ENCODE results near the gene USHBP1. TPM values are rescaled to one million over a fixed set of nuclear protein-coding genes. Genes with fewer than 3 reads are reported as not detected.
"Not testable (repeated sequence)": the region's sequence is repeated elsewhere in the genome, so short reads cannot be mapped to it uniquely, and the experiment has no call there.

USHBP1 gene
- polyA plus RNA-seq, 3 donors from 2014 or later: not detected

DNA sequence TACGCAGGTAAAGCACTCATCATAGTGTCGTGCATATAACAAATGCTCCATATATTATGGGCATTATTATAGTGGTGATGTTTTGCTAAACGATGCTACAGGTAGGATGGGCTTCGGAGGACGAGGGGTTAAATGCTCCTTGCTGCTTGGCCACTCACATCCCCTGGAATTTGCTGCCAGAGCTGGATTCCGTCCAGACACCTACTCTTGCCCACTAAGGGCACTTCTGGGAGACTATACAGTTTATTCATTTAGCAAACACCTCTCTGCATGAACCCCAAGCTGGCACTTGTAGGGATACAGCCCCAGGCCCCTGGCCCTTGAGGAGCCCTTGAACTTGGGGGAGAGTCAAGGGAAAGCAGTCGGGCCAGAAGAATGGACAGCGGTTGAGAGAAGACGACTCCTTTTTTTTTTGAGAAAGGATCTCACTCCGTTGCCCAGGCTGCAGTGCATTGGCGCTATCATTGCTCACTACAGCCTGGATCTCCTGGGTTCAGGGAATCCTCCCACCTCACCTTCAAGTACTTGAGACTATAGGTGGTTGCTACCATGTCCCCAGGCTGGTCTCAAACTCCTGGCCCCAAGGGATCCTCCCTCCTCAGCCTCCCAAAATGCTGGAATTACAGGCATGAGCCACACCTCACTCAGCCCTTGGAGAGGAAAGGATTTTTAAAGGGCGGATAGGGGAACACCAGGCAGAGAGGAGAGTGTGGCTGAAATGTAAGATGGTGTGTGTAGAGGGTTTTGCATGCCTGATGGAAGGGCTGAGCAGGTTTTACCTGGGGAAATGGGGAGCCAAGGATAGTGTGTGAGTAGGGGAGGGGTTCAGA is 40.1 kb upstream of the USHBP1 start:
- Mint-ChIP-seq H3K36me3 (no peaks in the 10 kb centered on the region), H3K9me3 (no peaks in the 10 kb centered on the region), H3K4me1 (peaks cover 50 to 52% of the 10 kb centered on the region in 2 donors), H3K4me3 (peak overlapping the region; percentile 88 to 92 (median 88)), H3K27me3 (ENCODE audit: low read depth in 3 of 3) (peaks cover 6 to 11% (median 9%) of the 10 kb centered on the region in 3 donors), H3K27ac (peak overlapping the region; percentile 82 to 93 (median 90))
- no peak for DNase-seq

GRCh38 chr19:17303940-17304267 is 39.4 kb upstream of the USHBP1 start:
- H3K4me3 Mint-ChIP-seq: peak overlapping the region; percentile 75 to 83 (median 78)
- H3K36me3 Mint-ChIP-seq: no peaks in the 10 kb centered on the region
- H3K9me3 Mint-ChIP-seq: no peaks in the 10 kb centered on the region
- peaks cover 43 to 45% of the 10 kb centered on the region in 2 donors for H3K4me1 Mint-ChIP-seq
- peaks cover under 1 to 6% (median 6%) of the 10 kb centered on the region in 3 donors for H3K27me3 Mint-ChIP-seq (ENCODE audit: low read depth in 3 of 3)
- peak overlapping the region in 3 of 6 donors; percentile 14 to 70 (median 41) for H3K27ac Mint-ChIP-seq
- DNase-seq: no peak

DNA sequence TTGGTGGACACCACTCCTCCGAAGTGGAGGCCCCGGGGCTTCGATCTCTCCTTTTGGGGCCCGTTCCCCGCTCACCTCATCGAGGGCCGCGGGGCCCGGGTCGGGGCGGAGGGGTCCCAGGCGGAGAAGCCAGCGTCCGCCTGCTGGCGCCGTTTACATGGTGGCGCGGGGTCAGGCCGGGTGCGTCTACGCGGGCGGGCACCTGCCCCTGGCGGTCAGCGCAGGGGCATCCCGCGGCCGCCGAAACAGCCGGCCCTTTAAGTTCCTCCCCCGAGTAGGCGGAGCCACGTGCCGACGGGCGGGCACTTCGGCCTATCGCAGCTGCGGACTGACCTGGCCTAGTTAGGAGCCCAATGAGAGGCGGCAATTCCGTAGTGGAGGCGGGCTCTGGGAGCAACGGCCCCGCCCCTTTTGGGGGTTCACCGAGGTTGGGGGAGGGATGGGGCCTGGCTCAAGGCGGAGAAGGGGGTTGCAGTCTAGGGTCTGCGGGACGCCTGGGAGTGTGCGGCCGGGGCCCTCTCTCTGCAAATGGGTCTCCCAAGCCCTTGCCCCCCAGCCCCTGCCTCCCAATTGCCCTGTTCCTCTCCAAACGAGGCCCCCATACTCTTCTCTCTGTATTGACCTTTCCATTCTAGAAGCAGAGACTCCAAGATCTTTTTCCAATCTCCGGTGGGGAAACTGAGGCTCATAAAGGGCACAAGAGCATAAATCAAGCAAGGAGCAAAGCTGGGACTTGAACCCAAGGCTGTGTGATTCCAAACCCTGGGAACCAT is 38.8 kb upstream of the USHBP1 start, which contains the start of gene ABHD8:
Gene ABHD8 (minus strand): TSS at position 259 of the 773 bp plus-strand sequence. CDS start 1,809 bp downstream, outside the sequence.
- H3K27ac Mint-ChIP-seq: peak within 1 kb of the TSS; percentile 41 to 81 (median 72)
- H3K4me1 Mint-ChIP-seq: peaks cover 42 to 45% of the 10 kb centered on the region in 2 donors
- no peaks in the 10 kb centered on the region for H3K9me3 Mint-ChIP-seq

DNA sequence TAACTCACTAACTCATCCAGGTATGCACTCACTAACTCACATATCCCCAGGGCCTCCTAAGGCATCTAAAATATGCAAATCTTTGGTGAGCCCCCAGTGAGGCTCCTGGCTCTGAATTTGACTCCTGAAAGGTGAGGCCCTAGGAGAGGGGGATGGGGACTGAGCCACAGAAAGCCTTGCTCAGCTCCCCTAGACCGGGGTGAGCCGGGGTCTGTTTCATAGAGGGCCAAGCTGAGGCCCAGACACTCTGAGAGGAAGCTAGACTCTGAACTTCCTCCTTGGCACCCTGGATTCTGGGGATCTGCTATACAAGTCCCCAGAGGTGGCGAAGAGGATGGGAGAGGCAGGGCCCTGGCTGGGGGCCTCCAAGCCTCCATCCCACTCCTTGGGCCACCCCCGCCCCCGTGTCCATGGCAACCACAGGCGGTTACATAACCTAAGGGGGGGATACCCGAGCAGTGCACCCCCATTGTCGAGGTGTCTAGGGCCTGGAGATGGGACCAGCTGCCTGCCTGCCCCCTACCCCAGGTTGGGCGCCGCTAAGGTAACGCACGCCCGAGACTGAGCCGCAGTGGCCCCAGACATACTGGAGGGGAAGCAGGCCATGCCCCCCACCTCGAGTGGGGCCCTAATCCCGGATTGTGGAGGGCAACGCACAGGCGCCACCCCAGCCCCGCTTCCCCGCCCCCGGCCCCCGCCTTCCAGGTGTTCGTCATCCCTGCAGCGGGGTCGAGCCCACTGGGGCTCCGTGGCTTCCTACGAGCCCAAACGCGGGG is 38.0 kb upstream of the USHBP1 start:
- H3K4me1 Mint-ChIP-seq: peaks cover 36 to 40% of the 10 kb centered on the region in 2 donors
- peaks cover 0 to 4% (median 0%) of the 10 kb centered on the region in 3 donors for H3K36me3 Mint-ChIP-seq
- H3K4me3 Mint-ChIP-seq: peak overlapping the region; percentile 54 to 83 (median 78)
- DNase-seq: no peak
- H3K27ac Mint-ChIP-seq: peak overlapping the region in 2 of 6 donors; percentile 17 to 52
- H3K9me3 Mint-ChIP-seq: no peaks in the 10 kb centered on the region
- peaks cover 0 to 6% (median 3%) of the 10 kb centered on the region in 3 donors for H3K27me3 Mint-ChIP-seq (ENCODE audit: low read depth in 3 of 3)

More for the DNA sequence above, 38.8 kb upstream of the USHBP1 start, which contains the start of gene ABHD8:
- H3K36me3 Mint-ChIP-seq: peaks cover 0 to under 1% (median 0%) of the 10 kb centered on the region in 3 donors
- DNase-seq: peak; percentile 93 to 94 (median 93)
- peaks cover 0 to 6% (median 5%) of the 10 kb centered on the region in 3 donors for H3K27me3 Mint-ChIP-seq (ENCODE audit: low read depth in 3 of 3)
- H3K4me3 Mint-ChIP-seq: peak within 1 kb of the TSS; percentile 75 to 83 (median 78)

DNA sequence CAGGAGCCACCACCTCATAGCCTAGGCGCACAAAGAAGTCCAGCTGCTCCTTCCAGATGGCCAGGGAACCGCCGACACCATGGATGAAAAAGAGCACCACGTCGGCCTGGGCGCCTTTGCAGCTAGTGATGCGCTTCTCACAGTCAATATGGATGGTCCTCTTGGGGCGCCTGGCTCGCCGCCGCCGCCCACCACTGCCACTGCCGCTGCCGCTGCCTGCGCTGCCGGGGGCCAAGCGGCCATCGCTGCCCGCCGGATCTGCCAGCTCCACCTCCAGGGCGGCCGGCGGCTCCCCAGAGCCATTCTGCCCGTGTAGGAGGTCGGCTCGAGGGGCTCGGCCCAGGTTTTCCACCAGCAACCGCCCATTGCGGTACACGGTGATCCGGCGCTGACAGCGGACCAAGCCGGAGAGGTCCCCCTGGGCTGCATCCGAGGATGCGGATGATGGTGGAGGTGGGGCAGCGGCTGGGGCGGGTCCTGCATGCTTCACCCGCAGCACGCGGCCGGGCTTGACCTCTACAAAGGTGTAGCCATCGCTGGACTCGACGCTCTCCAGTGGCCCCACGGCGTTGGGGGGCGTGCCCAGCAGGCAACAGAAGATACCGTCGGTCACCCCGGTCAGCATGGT is 36.6 kb upstream of the USHBP1 start:
- Mint-ChIP-seq H3K27ac (no peak overlapping the region), H3K4me3 (no peak overlapping the region), H3K9me3 (no peaks in the 10 kb centered on the region), H3K36me3 (peaks cover 0 to 4% (median 0%) of the 10 kb centered on the region in 3 donors), H3K4me1 (peaks cover 27 to 33% of the 10 kb centered on the region in 2 donors), H3K27me3 (ENCODE audit: low read depth in 3 of 3) (peaks cover 0 to 6% (median 3%) of the 10 kb centered on the region in 3 donors)
- DNase-seq: no peak

DNA sequence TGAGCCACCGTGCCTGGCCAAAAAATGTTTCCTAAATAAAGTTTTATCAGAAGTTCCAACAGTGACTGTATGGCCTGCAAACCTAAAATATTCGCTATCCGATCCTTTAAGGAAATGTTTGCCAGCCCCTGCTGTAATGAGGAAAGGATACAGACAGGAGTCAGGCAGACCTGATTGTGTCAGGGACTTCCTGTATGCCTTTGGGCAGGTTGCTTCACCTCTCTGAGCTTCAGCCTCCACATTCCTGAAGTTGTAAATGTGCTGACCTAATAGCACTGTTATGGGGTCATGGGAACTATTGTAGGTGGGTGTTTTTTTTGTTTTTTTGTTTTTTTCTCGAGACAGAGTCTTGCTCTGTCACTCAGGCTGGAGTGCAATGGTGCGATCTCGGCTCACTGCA is 32.4 kb upstream of the USHBP1 start:
- H3K4me1 Mint-ChIP-seq: peaks cover 4 to 5% of the 10 kb centered on the region in 2 donors
- peaks cover 0 to 4% (median 0%) of the 10 kb centered on the region in 3 donors for H3K36me3 Mint-ChIP-seq
- no peak for DNase-seq
- H3K27me3 Mint-ChIP-seq (ENCODE audit: low read depth in 3 of 3): no peaks in the 10 kb centered on the region
- no peak overlapping the region for H3K4me3 Mint-ChIP-seq
- H3K27ac Mint-ChIP-seq: no peak overlapping the region
- no peaks in the 10 kb centered on the region for H3K9me3 Mint-ChIP-seq

DNA sequence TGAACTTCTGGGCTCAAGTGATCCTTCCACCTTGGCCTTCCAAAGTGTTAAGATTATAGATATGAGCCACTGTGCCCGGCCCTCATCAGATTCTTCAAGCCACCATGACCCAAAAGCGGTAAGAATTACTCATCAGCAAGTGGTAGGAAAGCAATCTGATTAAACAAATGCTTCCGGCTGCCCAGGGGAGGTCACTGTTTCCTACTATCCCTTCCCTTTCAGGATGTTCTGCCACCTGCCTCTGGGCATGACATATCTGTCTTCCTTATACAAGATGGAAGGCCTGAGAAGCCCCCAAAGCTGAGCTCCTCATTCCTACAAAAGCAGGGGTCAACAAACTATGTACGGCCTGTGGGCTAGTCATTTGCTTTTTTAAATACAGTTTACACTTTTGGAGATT is 31.7 kb upstream of the USHBP1 start:
- H3K27ac Mint-ChIP-seq: no peak overlapping the region
- H3K4me1 Mint-ChIP-seq: peaks cover 5 to 6% of the 10 kb centered on the region in 2 donors
- H3K9me3 Mint-ChIP-seq: no peaks in the 10 kb centered on the region
- peaks cover 0 to 4% (median 0%) of the 10 kb centered on the region in 3 donors for H3K36me3 Mint-ChIP-seq
- H3K4me3 Mint-ChIP-seq: no peak overlapping the region
- no peak for DNase-seq
- H3K27me3 Mint-ChIP-seq (ENCODE audit: low read depth in 3 of 3): no peaks in the 10 kb centered on the region

GRCh38 chr19:17295551-17295950 is 31.0 kb upstream of the USHBP1 start:
- not testable (repeated sequence) for H3K27ac Mint-ChIP-seq; H3K27me3 Mint-ChIP-seq (ENCODE audit: low read depth in 3 of 3); H3K4me3 Mint-ChIP-seq

DNA sequence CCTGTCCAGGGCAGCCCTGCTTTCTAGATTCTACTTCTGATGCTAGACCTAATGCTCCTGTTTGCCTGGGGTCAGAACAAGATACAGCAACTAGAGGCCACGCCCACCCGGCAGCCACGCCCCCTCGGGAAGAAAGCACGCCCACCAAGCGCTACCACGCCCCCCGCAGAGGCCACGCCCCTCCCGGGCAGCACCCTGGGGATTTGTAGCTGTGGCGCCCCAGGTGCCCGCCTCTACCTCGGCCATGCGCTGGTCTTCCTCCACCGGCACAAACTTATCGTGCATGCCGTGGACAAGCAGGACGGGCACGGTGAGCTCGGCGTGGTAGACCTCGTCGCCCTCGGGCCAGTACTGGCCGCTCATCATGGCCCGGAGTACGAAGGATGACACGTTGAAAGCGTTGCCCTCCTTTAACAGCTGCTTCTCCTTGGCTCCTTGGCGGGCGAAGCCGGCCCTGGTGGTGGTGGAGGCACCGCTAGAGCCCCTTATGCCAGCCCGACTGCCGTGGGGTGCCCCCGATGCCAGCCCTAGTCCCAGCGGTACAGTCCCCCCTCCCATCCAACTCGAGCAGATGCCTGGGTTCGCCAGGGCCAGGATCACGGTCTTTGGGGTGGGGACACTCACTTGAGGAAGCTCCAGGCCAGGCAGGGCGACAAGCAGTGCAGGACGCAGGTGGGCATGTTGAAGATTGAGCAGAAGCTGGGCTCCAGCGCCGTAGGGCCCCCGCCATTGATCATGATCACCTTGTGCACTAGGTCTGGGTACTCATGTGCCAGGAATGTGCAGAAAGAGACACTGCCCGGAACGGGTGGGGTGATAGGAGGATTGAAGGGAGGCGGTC is 29.7 kb upstream of the USHBP1 start:
- peak; percentile 24 to 31 (median 29) for DNase-seq
- Mint-ChIP-seq H3K36me3 (peaks cover 0 to 4% (median 0%) of the 10 kb centered on the region in 3 donors), H3K4me1 (peaks cover 5 to 6% of the 10 kb centered on the region in 2 donors), H3K4me3 (no peak overlapping the region), H3K9me3 (peaks cover 0 to 2% (median 0%) of the 10 kb centered on the region in 6 donors), H3K27me3 (ENCODE audit: low read depth in 3 of 3) (peaks cover 0 to 2% (median 1%) of the 10 kb centered on the region in 3 donors), H3K27ac (no peak overlapping the region)

More at GRCh38 chr19:17295551-17295950, 31.0 kb upstream of the USHBP1 start:
- DNase-seq, H3K36me3 Mint-ChIP-seq, H3K4me1 Mint-ChIP-seq, H3K9me3 Mint-ChIP-seq: not testable (repeated sequence)

DNA sequence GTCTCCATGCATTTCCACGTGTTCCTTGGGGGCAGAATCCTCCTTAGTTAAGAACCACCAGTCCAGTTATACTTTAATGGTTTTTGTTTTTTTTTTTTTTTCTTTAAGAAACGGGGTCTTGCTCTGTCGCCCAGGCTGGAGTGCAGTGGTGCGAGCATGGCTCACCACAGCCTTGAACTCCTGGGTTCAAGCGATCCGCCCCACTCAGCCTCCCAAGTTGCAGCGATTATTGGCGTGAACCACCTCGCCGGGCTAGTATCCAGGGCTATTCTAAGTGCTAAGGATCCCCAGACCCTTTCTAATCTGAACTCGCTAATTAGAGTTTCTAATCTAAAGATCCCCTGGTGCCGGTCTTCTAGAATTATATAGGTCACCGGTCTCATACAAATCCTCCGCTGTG is 29.1 kb upstream of the USHBP1 start:
- peaks cover 0 to 4% (median 0%) of the 10 kb centered on the region in 3 donors for H3K36me3 Mint-ChIP-seq
- DNase-seq: no peak
- H3K27me3 Mint-ChIP-seq (ENCODE audit: low read depth in 3 of 3): peaks cover 0 to 2% (median 1%) of the 10 kb centered on the region in 3 donors
- peaks cover 5 to 6% of the 10 kb centered on the region in 2 donors for H3K4me1 Mint-ChIP-seq
- H3K9me3 Mint-ChIP-seq: peaks cover 0 to 2% (median 0%) of the 10 kb centered on the region in 6 donors
- no peak overlapping the region for H3K27ac Mint-ChIP-seq
- H3K4me3 Mint-ChIP-seq: no peak overlapping the region

- Mint-ChIP-seq H3K4me3 (peak overlapping the region; percentile 82 to 89 (median 84)), H3K36me3 (no peaks in the 10 kb centered on the region), H3K27me3 (ENCODE audit: low read depth in 3 of 3) (peaks cover 1 to 5% (median 3%) of the 10 kb centered on the region in 3 donors)
Observed at GRCh38 chr19:17292301-17293074, 27.9 kb upstream of the USHBP1 start.

More at GRCh38 chr19:17292301-17293074, 27.9 kb upstream of the USHBP1 start:
- peak; percentile 73 to 78 (median 76) for DNase-seq
- Mint-ChIP-seq H3K4me1 (peaks cover 5 to 6% of the 10 kb centered on the region in 2 donors), H3K27ac (peak overlapping the region in 3 of 6 donors; percentile 44 to 67 (median 59)), H3K9me3 (peaks cover 0 to 2% (median 0%) of the 10 kb centered on the region in 6 donors)

Measured in immature natural killer cell (primary cell).